Measurements from ENCODE around the gene ZNF777. TPM values are rescaled to one million over a fixed set of nuclear protein-coding genes. Genes with fewer than 3 reads are reported as not detected.
A peak's percentile ranks its signal among the peaks of the same experiment; 100 is the strongest.

ZNF777 gene
- total RNA-seq, 2 experiments from 2014 or later, result 14.5 to 14.8 TPM

- POLR2A ChIA-PET, result interaction anchor here (1.5 to 2.7 kb wide), 3 partner anchors 37 to 297 kb away, joined by 3 to 20 read pairs (median 6); partner anchors contain the start of genes ZNF212, ZNF425 and ZNF777
- no peaks in the 10 kb centered on the region for H3K27me3 Mint-ChIP-seq
- CTCF ChIA-PET, result interaction anchor here (0.8 to 1.6 kb wide), 4 partner anchors 9 to 201 kb away, joined by 3 to 5 read pairs (median 4); partner anchors contain the start of gene ZNF777
Observed at GRCh38 chr7:149423449-149424110, 37.3 kb downstream of the ZNF777 start.

GRCh38 chr7:149422914-149423301, 38.0 kb downstream of the ZNF777 start:
- ATAC-seq (ENCODE audit: poor library complexity) (peak; percentile 13), DNase-seq (peak in 10 of 14 experiments; percentile 6 to 53 (median 26))
- Histone ChIP-seq H3K4me1 (ENCODE audit: insufficient read depth, low read length) (peaks cover 17% of the 10 kb centered on the region), H3K4me3 (ENCODE audit: low read length) (peak overlapping the region; percentile 75), H3K27ac (ENCODE audit: low read depth in 1 of 2, low read length in 2 of 2) (peak overlapping the region; percentile 16 to 76), H3K9me3 (ENCODE audit: control insufficient read depth in 1 of 2, insufficient read depth in 1 of 2, low read length in 2 of 2) (no peaks in the 10 kb centered on the region), H3K36me3 (ENCODE audit: insufficient read depth, low read length) (no peaks in the 10 kb centered on the region), H3K27me3 (ENCODE audit: control insufficient read depth in 1 of 2, insufficient read depth in 2 of 2, low read length in 2 of 2) (no peaks in the 10 kb centered on the region)
- Mint-ChIP-seq H3K27me3 (no peaks in the 10 kb centered on the region), H3K9me3 (no peaks in the 10 kb centered on the region), H3K36me3 (ENCODE audit: low read depth) (no peaks in the 10 kb centered on the region), H3K27ac (no peak overlapping the region), H3K4me3 (peak overlapping the region; percentile 74), H3K4me1 (ENCODE audit: low read depth) (no peaks in the 10 kb centered on the region)
- CTCF ChIA-PET, result interaction anchor here (0.7 to 2.1 kb wide), 12 partner anchors 9 to 228 kb away, joined by 3 to 18 read pairs (median 4); partner anchors contain the start of genes ZNF282, ZNF777 and ZNF783
- TF ChIP-seq, protein P1, sequence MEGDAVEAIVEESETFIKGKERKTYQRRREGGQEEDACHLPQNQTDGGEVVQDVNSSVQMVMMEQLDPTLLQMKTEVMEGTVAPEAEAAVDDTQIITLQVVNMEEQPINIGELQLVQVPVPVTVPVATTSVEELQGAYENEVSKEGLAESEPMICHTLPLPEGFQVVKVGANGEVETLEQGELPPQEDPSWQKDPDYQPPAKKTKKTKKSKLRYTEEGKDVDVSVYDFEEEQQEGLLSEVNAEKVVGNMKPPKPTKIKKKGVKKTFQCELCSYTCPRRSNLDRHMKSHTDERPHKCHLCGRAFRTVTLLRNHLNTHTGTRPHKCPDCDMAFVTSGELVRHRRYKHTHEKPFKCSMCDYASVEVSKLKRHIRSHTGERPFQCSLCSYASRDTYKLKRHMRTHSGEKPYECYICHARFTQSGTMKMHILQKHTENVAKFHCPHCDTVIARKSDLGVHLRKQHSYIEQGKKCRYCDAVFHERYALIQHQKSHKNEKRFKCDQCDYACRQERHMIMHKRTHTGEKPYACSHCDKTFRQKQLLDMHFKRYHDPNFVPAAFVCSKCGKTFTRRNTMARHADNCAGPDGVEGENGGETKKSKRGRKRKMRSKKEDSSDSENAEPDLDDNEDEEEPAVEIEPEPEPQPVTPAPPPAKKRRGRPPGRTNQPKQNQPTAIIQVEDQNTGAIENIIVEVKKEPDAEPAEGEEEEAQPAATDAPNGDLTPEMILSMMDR (IDR thresholded peaks at IDR 0.05), result no peak
- POLR2A ChIA-PET, result interaction anchor here (0.6 to 2.7 kb wide), 9 partner anchors 38 to 297 kb away, joined by 3 to 20 read pairs (median 6); partner anchors contain the start of genes ZNF212, ZNF282, ZNF398 and ZNF425
- intact Hi-C loops (cut with DNase I, micrococcal nuclease), result loop anchor here (1.0 to 10.0 kb wide), 10 partner anchors 37 to 438 kb away; partner anchors contain the start of genes ZNF746 (in 2 of the 2), ZNF398 (in 1 of the 2), ZNF777 (in 1 of the 2) and ZNF783 (in 1 of the 2)

More at GRCh38 chr7:149423449-149424110, 37.3 kb downstream of the ZNF777 start:
- H3K4me1 Mint-ChIP-seq (ENCODE audit: low read depth), result no peaks in the 10 kb centered on the region
- no peaks in the 10 kb centered on the region for H3K9me3 Mint-ChIP-seq
- H3K4me3 Mint-ChIP-seq, result peak overlapping the region; percentile 74
- Histone ChIP-seq H3K9me3 (ENCODE audit: control insufficient read depth in 1 of 2, insufficient read depth in 1 of 2, low read length in 2 of 2) (no peaks in the 10 kb centered on the region), H3K4me1 (ENCODE audit: insufficient read depth, low read length) (peaks cover 17% of the 10 kb centered on the region), H3K36me3 (ENCODE audit: insufficient read depth, low read length) (no peaks in the 10 kb centered on the region), H3K27ac (ENCODE audit: low read depth in 1 of 2, low read length in 2 of 2) (no peak overlapping the region), H3K27me3 (ENCODE audit: control insufficient read depth in 1 of 2, insufficient read depth in 2 of 2, low read length in 2 of 2) (no peaks in the 10 kb centered on the region), H3K4me3 (ENCODE audit: low read length) (peak overlapping the region; percentile 75)
- TF ChIP-seq, protein P1 (IDR thresholded peaks at IDR 0.05), result no peak
- H3K27ac Mint-ChIP-seq, result no peak overlapping the region
- peaks cover 3% of the 10 kb centered on the region for H3K36me3 Mint-ChIP-seq (ENCODE audit: low read depth)
- ATAC-seq (ENCODE audit: poor library complexity) (no peak), DNase-seq (peak in 1 of 14 experiments; percentile 16)
- intact Hi-C loops (cut with DNase I, micrococcal nuclease), result loop anchor here (2.0 to 10.0 kb wide), 8 partner anchors 39 to 439 kb away; partner anchors contain the start of genes ZNF398 (in 1 of the 2), ZNF746 (in 1 of the 2), ZNF777 (in 1 of the 2) and ZNF783 (in 1 of the 2)

GRCh38 chr7:149422162-149422913, 38.5 kb downstream of the ZNF777 start:
- POLR2A ChIA-PET, result interaction anchor here (0.6 to 2.7 kb wide), 10 partner anchors 38 to 296 kb away, joined by 3 to 20 read pairs (median 6); partner anchors contain the start of genes ZNF212, ZNF282, ZNF398 and ZNF425
- Histone ChIP-seq H3K9me3 (ENCODE audit: control insufficient read depth in 1 of 2, insufficient read depth in 1 of 2, low read length in 2 of 2) (no peaks in the 10 kb centered on the region), H3K4me1 (ENCODE audit: insufficient read depth, low read length) (peaks cover 17% of the 10 kb centered on the region), H3K27ac (ENCODE audit: low read depth in 1 of 2, low read length in 2 of 2) (peak overlapping the region; percentile 16 to 76), H3K36me3 (ENCODE audit: insufficient read depth, low read length) (no peaks in the 10 kb centered on the region), H3K27me3 (ENCODE audit: control insufficient read depth in 1 of 2, insufficient read depth in 2 of 2, low read length in 2 of 2) (no peaks in the 10 kb centered on the region), H3K4me3 (ENCODE audit: low read length) (peak overlapping the region; percentile 75)
- Mint-ChIP-seq H3K9me3 (no peaks in the 10 kb centered on the region), H3K36me3 (ENCODE audit: low read depth) (no peaks in the 10 kb centered on the region), H3K27ac (peak overlapping the region; percentile 68), H3K4me1 (ENCODE audit: low read depth) (no peaks in the 10 kb centered on the region), H3K27me3 (no peaks in the 10 kb centered on the region), H3K4me3 (peak overlapping the region; percentile 70)
- CTCF ChIA-PET, result interaction anchor here (0.7 to 2.1 kb wide), 14 partner anchors 8 to 227 kb away, joined by 3 to 18 read pairs (median 3); partner anchors contain the start of genes ZNF282, ZNF777 and ZNF783
- peak; percentile 92 for ATAC-seq (ENCODE audit: poor library complexity)
- intact Hi-C loops (cut with DNase I, micrococcal nuclease), result loop anchor here (1.0 to 10.0 kb wide), 10 partner anchors 38 to 438 kb away; partner anchors contain the start of genes ZNF746 (in 2 of the 2), ZNF398 (in 1 of the 2), ZNF777 (in 1 of the 2) and ZNF783 (in 1 of the 2)
- TF ChIP-seq, protein P1 (IDR thresholded peaks at IDR 0.05), result peak; percentile 29
- peak; percentile 33 to 93 (median 69) for DNase-seq

Data from CD4-positive, alpha-beta T cell (primary cell).